ENCODE results near the gene RETREG2.

Gene RETREG2

GRCh38 chr2:219216535-219216915 lies 38.5 kb downstream of the RETREG2 start:
- DNase-seq = no peak

GRCh38 chr2:219218217-219218731 lies 40.2 kb downstream of the RETREG2 start:
- peak; percentile 41 for DNase-seq

- peak; percentile 77 for DNase-seq
Measured at GRCh38 chr2:219218732-219219701, 40.9 kb downstream of the RETREG2 start, which contains the start of gene ABCB6. Gene ABCB6 (minus strand): TSS chr2:219218958. CDS start chr2:219218673, 285 bp downstream.

GRCh38 chr2:219219784-219220532 lies 41.9 kb downstream of the RETREG2 start:
- no peak for DNase-seq

DNA sequence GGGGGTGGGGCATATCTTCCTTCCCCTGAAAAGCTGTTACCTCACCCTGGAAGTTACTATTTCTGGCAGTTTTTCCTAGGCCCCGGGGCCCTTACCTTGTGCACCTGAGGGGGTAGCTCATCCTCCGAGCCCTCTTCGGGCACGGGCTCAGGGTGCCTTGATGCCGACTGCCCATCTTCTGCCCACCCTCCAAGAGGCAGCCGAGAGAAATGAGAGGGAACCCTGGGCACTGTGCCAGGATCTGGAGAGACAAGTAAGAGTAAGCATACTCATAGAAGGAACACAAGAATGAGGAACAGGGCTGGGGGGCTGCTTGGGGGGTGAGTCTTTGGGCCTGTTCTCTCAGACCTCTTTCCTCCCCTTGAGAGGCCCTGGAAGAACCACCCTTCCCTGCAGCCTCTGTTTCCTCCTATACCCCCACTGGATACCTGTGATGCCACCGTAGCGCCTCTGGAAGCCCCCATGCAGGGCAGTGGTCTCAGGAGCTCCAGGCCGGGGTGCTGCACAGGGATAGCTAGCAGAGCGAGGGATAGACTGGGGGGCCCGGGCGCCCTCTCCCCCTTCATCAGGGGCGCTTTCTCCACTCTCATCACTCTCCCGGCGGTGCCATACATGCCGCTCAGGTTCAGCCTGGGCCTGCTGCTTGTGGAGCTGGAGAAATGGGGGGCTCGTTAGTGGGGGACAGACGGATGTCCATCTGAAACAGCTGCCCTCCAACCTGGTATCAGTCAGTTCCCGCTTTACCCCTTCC lies 42.8 kb downstream of the RETREG2 start:
- DNase-seq = no peak

- no peak for DNase-seq
Measured at GRCh38 chr2:219221957-219222518, 44.0 kb downstream of the RETREG2 start.

DNA sequence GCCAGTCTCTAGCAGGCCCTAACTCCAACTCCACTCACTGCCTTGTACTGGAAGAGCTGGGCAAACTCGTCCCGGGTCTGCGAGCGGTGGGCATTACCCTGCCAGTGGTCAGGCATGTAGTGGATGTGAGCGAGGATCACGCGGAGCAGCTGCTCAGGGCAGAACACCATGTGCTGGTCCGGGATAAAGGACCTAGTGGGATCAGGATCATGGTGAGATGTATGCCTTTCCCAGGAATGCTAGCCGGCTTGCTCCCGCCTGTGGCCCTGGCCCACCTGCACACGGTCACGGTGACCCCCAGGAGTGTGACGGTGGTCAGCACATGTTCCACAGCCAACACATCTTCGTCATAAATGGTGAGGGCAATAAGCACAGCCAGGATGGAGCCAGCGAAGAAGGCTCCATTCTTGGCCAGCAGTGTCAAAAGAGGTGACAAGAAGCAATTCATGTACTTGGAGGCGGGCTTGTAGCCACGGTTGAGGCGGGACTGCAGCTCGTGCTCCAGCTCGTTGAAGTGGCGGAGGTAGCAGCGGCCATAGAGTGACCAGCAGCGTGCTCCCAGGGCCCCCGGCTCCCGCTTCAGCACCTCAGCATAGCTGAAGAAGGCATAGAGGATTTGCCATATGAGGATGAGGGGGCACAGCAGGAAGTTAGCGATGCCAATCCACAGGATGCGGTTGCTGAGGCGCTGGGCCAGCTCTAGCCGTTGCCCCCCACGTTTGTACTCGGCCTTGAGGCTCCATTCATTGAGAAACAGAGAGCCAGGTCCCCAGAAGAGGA lies 45.9 kb downstream of the RETREG2 start:
- no peak for DNase-seq

DNA sequence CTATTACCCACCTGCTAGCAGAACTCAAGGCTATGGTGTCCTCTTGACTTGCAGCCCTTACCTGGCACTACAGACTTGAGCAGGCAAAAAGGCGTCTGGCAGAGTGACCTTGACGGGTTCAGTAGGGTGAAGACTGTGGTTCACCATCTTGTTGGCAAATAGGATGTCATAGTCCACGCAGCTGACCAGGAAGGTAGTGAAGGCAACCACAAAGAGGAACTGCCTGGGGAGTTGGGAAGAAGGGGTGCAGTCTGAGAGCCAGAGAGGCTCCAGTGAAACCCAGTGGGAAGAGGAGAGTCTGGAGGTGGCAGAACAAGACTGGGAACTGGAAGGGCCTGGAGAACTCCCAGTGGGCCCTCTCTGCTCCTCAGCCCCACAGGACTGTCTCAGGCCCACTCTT lies 47.3 kb downstream of the RETREG2 start:
- DNase-seq = no peak

DNA sequence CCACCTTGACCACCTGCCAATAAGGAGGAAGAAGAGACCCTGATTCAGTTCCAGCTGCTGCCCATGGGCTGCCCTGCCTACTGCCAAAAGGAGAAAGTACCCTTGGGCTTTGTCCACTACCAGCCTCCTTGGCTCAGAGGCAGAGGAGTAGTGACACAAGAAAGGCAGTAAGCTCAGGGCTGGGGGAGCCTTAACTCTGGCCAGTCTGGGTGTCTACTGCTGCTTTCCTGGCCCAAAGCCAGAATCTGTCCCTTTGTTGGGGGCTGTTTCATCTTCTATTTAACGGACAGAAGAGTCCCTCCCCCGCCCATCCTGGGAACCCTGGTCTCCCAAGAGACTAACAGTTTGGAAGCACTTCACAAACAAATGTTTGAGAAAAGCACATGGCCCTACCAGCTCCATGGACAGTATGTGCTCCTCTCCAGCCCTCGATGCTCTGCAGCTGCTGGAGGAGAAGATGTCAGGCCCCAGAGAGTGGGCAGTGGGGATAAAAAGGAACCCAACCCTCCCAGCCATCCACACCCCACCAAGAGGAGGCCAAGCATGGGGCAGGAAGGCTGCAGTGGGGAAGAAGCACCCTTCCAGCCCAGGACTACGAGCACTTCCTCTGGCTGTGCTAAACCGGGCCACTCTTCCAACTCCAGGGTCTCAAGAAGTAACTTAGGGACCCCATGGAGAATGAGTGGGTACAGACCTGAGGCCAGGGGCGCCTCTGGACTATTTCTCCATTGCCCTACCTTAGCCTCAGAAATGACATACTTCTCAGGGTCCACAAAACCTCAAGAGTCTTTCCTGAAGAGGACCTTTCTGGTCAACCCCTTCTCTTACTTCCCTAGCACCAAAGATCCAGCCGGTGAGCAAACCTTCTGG lies 50.2 kb downstream of the RETREG2 start:
- no peak for DNase-seq

GRCh38 chr2:219228911-219229304 lies 50.8 kb downstream of the RETREG2 start:
- no peak for DNase-seq

DNA sequence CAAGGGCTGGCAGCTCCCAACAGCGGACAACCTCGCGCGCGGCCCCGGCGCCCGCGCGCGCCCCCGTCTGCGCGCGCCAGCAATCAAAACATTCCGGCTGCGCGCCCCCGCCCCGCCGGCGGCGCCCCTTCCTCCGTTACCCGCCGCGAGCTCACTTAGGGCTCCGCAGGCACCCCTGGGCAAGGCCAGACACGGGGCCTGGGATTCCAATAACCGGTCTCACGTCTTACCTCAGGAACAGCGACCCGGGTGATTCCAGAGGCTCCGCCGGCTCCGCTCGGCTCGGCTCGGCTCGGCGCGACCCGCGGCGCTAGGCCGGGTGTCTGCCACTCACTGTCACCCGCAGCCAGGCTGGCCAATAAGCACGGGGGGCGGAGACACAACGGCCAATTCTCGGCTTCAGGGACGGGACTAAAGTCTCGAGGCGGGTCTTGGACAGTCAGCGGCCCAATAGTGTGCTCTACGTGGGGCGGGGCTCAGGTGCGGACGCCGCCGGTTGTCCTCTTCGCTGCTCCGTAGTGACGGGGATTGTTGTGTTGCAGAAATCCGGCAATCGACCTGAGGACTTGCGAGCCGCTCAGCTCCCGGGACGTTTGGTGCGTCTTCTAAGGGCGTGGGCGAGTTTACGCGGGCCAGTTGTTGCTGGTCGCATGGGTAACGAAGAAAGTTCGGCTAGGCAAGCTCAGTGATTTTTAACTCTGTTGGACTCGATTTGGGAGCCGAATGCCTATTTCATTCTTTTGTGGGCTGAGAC lies 51.4 kb downstream of the RETREG2 start, which contains the start of the genes ANKZF1 and ATG9A:
TSS of gene ANKZF1 (plus strand) at position 502 of the 754 bp plus-strand sequence. CDS start 452 bp downstream, outside the sequence.
TSS of gene ATG9A (minus strand) at position 332 of the 754 bp plus-strand sequence. CDS start 1,612 bp downstream, outside the sequence.
- DNase-seq = peak; percentile 96

DNA sequence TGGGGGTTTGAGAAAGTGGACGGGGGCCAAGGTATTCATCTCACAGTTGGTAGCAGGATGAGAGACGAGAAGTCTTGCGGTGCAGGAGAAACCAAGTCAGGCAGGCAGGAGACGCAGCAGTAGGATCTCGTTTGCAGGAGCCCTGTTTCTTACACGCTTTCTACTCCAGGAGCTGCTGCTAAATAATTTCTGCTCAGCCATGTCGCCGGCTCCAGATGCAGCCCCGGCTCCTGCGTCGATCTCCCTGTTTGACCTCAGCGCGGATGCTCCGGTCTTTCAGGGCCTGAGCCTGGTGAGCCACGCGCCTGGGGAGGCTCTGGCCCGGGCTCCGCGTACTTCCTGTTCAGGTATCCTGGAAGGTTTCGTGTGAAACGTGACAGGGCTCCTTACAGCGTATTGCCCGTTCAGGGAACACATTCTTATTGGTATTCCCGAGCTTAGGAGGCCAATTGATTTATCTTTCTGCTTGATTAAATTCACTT lies 52.0 kb downstream of the RETREG2 start:
- no peak for DNase-seq

- no peak for DNase-seq
Measured at GRCh38 chr2:219234331-219234730, 56.3 kb downstream of the RETREG2 start.
